Sigmoid colon (tissue), 7 donors: ENCODE results near the gene ZNF385A. TPM values are rescaled to one million over a fixed set of nuclear protein-coding genes. Genes with fewer than 3 reads are reported as not detected.
"Not testable (repeated sequence)": the region's sequence is repeated elsewhere in the genome, so short reads cannot be mapped to it uniquely, and the experiment has no call there.

ENCODE experiments used
- DNase-seq: peaks from one replicate; pipeline ENCODE4 v3.0.0-alpha.2; 2019
- H3K27ac ChIP-seq, 4 donors: fragments of 200-600 bp; sonication (generic); one replicate each; pipeline ENCODE4 v1.5.1; 2016 to 2019; ENCODE audit warnings: mild to moderate bottlenecking in 1 of 4
- H3K27me3 ChIP-seq, 3 donors: fragments of 200-600 bp; sonication (generic); one replicate each; pipeline ENCODE4 v1.5.1; 2019; ENCODE audit warnings: mild to moderate bottlenecking in 1 of 3
- H3K36me3 ChIP-seq, 4 donors: fragments of 200-600 bp; sonication (generic); one replicate each; pipeline ENCODE4 v1.5.1; 2016 to 2019
- H3K4me1 ChIP-seq, 4 donors: fragments of 200-600 bp; sonication (generic); one replicate each; pipeline ENCODE4 v1.5.1; 2017 to 2019
- H3K4me3 ChIP-seq, 4 donors: fragments of 200-600 bp; sonication (generic); one replicate each; pipeline ENCODE4 v1.5.1; 2017 to 2019; ENCODE audit warnings: mild to moderate bottlenecking in 2 of 4, moderate library complexity in 1 of 4
- H3K9me3 ChIP-seq, 4 donors: fragments of 200-600 bp in 3 of 4; sonication (generic) in 3 of 4; one replicate each; pipeline versions ENCODE4 v1.5.1 to v1.6.1; 2013 to 2019
- CTCF ChIP-seq, 4 experiments: fragments of 450-650 bp in 3 of 4; fragments of 200-600 bp in 1 of 4; IDR thresholded peaks; one replicate each; pipeline ENCODE4 v1.5.1; 2016 to 2019; ENCODE audit warnings: antibody characterized with exemption in 4 of 4, mild to moderate bottlenecking in 3 of 4, moderate library complexity in 2 of 4
- EP300 ChIP-seq, 4 donors: sonication (generic); formaldehyde crosslinking; IDR thresholded peaks; one replicate each; pipeline ENCODE4 v1.6.1; 2017; ENCODE audit warnings: antibody characterized with exemption in 4 of 4
- POLR2A ChIP-seq, 2 donors: fragments of 450-650 bp; IDR thresholded peaks; one replicate each; pipeline ENCODE4 v1.6.1; 2016; ENCODE audit warnings: antibody characterized with exemption in 2 of 2, mild to moderate bottlenecking in 2 of 2, moderate library complexity in 2 of 2
- POLR2AphosphoS5 ChIP-seq, 4 donors: sonication (generic); formaldehyde crosslinking; IDR thresholded peaks; one replicate each; pipeline ENCODE4 v1.6.1; 2017; ENCODE audit warnings: antibody characterized with exemption in 4 of 4
- WGBS, 2 donors: extraction: QIAGEN DNeasy Blood & Tissue Kit; methylation state at CpG; one replicate each; pipeline ENCODE4 v1.1.7; 2013; 5-methylcytosine and 5-hydroxymethylcytosine counted together
- intact Hi-C: fragments of 100-400 bp; cut with DNase I; formaldehyde crosslinking; loops from one replicate; pipeline ENCODE4 v1.15.1; 2023
- polyA plus RNA-seq, 3 donors: library from polyadenylated mRNA; stranded (reverse); fragments of 200-250 nt; gene quantifications; one replicate each; pipeline ENCODE4 v1.2.3, GENCODE V29; 2013
- total RNA-seq, 4 donors: library from RNA; depleted of rRNA; stranded (reverse); fragments of >200 nt; gene quantifications; one replicate each; pipeline ENCODE4 v1.1.0, GENCODE V29; 2016
- donor health status: healthy with polysubstance abuse.
- donor health status: Bipolar disorder and iron deficiency.
- donor health status: healthy.

The ZNF385A gene
- total and polyA plus RNA-seq, 7 donors = 4.4 to 19.2 (median 8.4) TPM

GRCh38 chr12:54355104-54355815 lies 29.3 kb downstream of the ZNF385A start:
- intact Hi-C loops = no loop called here
- 82 to 85% methylated on average over 6 of the region's 6 CpGs for WGBS, 2 donors
- no peak for TF ChIP-seq POLR2AphosphoS5 (IDR thresholded peaks at IDR 0.05)
- no peak for TF ChIP-seq CTCF (IDR thresholded peaks at IDR 0.05)

GRCh38 chr12:54354271-54354670 lies 30.3 kb downstream of the ZNF385A start:
- peaks cover 2 to 19% (median 14%) of the 10 kb centered on the region in 4 donors for H3K36me3 ChIP-seq

More at GRCh38 chr12:54355104-54355815, 29.3 kb downstream of the ZNF385A start:
- Histone ChIP-seq H3K9me3 (no peaks in the 10 kb centered on the region), H3K27me3 (no peaks in the 10 kb centered on the region), H3K4me1 (peaks cover 3 to 84% (median 73%) of the 10 kb centered on the region in 4 donors), H3K27ac (peak overlapping the region in 3 of 4 donors; percentile 86 to 91 (median 88)), H3K4me3 (no peak overlapping the region), H3K36me3 (peaks cover 0 to 10% (median 6%) of the 10 kb centered on the region in 4 donors)
- no peak for DNase-seq

GRCh38 chr12:54352891-54353874 lies 31.4 kb downstream of the ZNF385A start:
- Histone ChIP-seq H3K4me1 (peaks cover 3 to 72% (median 59%) of the 10 kb centered on the region in 4 donors), H3K27ac (peak overlapping the region; percentile 72 to 91 (median 87)), H3K36me3 (peaks cover 12 to 30% (median 24%) of the 10 kb centered on the region in 4 donors), H3K27me3 (no peaks in the 10 kb centered on the region), H3K4me3 (peak overlapping the region in 2 of 4 donors; percentile 33 to 44), H3K9me3 (no peaks in the 10 kb centered on the region)
- TF ChIP-seq POLR2AphosphoS5 (IDR thresholded peaks at IDR 0.05) (peak in 1 of 4 donors; percentile 31), EP300 (IDR thresholded peaks at IDR 0.05) (no peak)
- DNase-seq = peak; percentile 78
- 54 to 56% methylated on average over 1 of the region's 1 CpG for WGBS, 2 donors
- intact Hi-C loops = no loop called here

More at GRCh38 chr12:54354271-54354670, 30.3 kb downstream of the ZNF385A start:
- H3K27me3 ChIP-seq, H3K4me3 ChIP-seq, H3K9me3 ChIP-seq, intact Hi-C loops, DNase-seq: not testable (repeated sequence)
- Histone ChIP-seq H3K4me1 (peaks cover 3 to 78% (median 64%) of the 10 kb centered on the region in 4 donors), H3K27ac (peak overlapping the region in 3 of 4 donors; percentile 86 to 91 (median 88))
- 82 to 84% methylated on average over 7 of the region's 7 CpGs for WGBS, 2 donors

GRCh38 chr12:54352022-54352531 lies 32.5 kb downstream of the ZNF385A start:
- Histone ChIP-seq H3K4me3 (peak overlapping the region; percentile 21 to 44 (median 30)), H3K27me3 (no peaks in the 10 kb centered on the region), H3K36me3 (peaks cover 14 to 41% (median 35%) of the 10 kb centered on the region in 4 donors), H3K9me3 (no peaks in the 10 kb centered on the region), H3K27ac (peak overlapping the region; percentile 72 to 91 (median 87)), H3K4me1 (peaks cover 3 to 61% (median 48%) of the 10 kb centered on the region in 4 donors)
- TF ChIP-seq POLR2AphosphoS5 (IDR thresholded peaks at IDR 0.05) (peak in 3 of 4 donors; percentile 52 to 56 (median 52)), EP300 (IDR thresholded peaks at IDR 0.05) (no peak)
- peak; percentile 92 for DNase-seq
- 30 to 69% methylated on average over 21 of the region's 21 CpGs for WGBS, 2 donors
- intact Hi-C loops = no loop called here

- Histone ChIP-seq H3K27me3 (no peaks in the 10 kb centered on the region), H3K27ac (peak overlapping the region in 3 of 4 donors; percentile 86 to 91 (median 88)), H3K4me1 (peaks cover 3 to 53% (median 43%) of the 10 kb centered on the region in 4 donors), H3K36me3 (peaks cover 19 to 49% (median 42%) of the 10 kb centered on the region in 4 donors), H3K4me3 (no peak overlapping the region), H3K9me3 (no peaks in the 10 kb centered on the region)
- no peak for TF ChIP-seq CTCF (IDR thresholded peaks at IDR 0.05)
- no peak for TF ChIP-seq POLR2AphosphoS5 (IDR thresholded peaks at IDR 0.05)
- TF ChIP-seq POLR2A (IDR thresholded peaks at IDR 0.05) = no peak
- no peak for TF ChIP-seq EP300 (IDR thresholded peaks at IDR 0.05)
- DNase-seq = no peak
- intact Hi-C loops = no loop called here
- WGBS, 2 donors = 84 to 87% methylated on average over 4 of the region's 4 CpGs
These were observed 33.2 kb downstream of the ZNF385A start for GRCh38 chr12:54351341-54351740.
